Hematopoietic multipotent progenitor cell treated with erythropoietin and hydrocortisone succinate and interleukin-3 and kit ligand, for 15 days (in vitro differentiated cells): ENCODE results near the gene IZUMO4.

Source experiments
- DNase-seq: peaks from one replicate; pipeline ENCODE4 v3.0.0-alpha.2; 2015; ENCODE audit warnings: low spot score

The IZUMO4 gene

GRCh38 chr19:2148482-2149135 lies 51.9 kb downstream of the IZUMO4 start:
- DNase-seq, result no peak
